Skin epidermis (tissue), 12 donors: ENCODE results near the gene RNF44.
A peak's percentile ranks its signal among the peaks of the same experiment; 100 is the strongest.

ENCODE experiments used
- H3K27ac ChIP-seq, 21 experiments: fragments of 200-600 bp; sonication (generic) in 11 of 21; one replicate each; pipeline ENCODE4 v1.5.0; 2020; ENCODE audit warnings: mild to moderate bottlenecking in 3 of 21, inconsistent platforms in 2 of 21, moderate library complexity in 2 of 21
- H3K4me3 ChIP-seq, 7 experiments: fragments of 200-600 bp; sonication (generic) in 2 of 7; one replicate each; pipeline ENCODE4 v1.5.0; 2020; ENCODE audit warnings: inconsistent platforms in 2 of 7, mild to moderate bottlenecking in 2 of 7, moderate library complexity in 1 of 7

RNF44 gene

DNA sequence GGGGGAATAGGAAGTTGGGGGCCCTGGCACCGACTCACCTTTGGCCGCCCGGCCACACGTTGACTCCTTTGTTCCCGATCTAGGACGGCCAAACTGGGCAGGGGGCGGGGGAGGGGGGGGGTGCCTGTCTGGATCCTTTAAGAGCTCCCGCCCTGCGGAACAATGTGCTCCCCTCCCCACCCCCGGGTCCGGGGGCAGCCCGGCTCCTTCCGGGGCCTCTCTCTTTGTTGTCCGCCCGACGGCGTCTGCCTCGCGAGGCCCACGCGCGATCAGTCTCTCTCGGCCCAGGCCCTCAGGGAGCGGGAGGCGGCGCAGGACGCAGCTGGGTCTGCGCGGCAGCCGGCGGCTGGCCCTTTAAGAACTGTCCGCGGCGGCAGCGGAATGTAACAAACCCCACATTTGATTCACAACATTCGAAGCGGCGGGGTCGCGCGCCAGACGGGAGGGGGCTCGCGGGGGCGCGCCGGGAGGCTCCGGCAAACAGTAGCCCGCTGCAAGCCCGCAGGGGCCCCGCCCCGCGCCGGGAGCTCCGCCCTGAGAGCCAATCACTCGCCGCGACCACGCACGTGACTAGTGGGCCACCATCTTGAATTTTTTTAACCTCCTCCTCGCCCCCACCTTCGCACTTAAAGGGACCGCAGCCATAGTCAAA is at the start of gene RNF44:
RNF44 (minus strand) TSS at position 501 of the 652 bp plus-strand sequence. CDS start 4,930 bp downstream, outside the sequence.
- H3K27ac ChIP-seq = peak within 1 kb of the TSS; percentile 88 to 100 (median 97)

DNA sequence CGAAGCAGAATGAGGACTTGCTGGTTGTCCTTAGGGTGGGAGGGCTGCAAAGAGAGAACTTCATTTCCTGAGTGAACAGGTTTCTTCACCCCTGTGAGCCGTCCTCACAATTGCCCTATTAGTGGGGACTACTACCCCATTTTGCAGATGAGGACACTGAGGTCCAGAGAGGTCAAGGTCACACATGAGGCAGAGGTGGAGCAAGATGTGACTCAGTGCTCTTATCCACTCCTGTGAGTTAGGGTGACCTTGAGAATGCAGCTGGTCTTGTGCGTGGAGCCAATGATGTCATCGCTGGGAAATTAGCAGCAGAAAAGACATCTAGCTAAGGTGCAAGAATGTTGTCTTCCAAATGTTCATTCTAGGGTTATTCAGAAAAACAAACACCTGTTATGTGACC is 45.9 kb upstream of the RNF44 start:
- H3K27ac ChIP-seq = no peak overlapping the region
- no peak overlapping the region for H3K4me3 ChIP-seq

More for the DNA sequence above, at the start of gene RNF44:
- peak within 1 kb of the TSS; percentile 46 to 95 (median 87) for H3K4me3 ChIP-seq

DNA sequence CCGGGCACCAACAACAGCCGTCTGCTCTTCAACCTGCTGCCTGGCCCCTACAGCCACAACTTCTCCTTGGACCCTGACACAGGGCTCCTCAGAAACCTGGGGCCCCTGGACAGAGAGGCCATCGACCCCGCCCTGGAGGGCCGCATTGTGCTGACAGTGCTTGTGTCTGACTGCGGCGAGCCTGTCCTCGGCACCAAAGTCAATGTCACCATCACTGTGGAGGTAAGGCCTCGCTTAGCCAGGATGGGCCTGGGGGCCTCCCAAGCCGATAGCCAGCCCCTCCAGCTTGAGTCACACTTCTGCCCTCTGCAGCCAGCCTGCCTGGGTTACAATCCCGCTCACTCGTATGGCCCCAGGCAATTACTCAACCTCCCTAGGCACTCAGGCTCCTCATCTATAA is 44.2 kb upstream of the RNF44 start:
- Histone ChIP-seq H3K4me3 (no peak overlapping the region), H3K27ac (no peak overlapping the region)

DNA sequence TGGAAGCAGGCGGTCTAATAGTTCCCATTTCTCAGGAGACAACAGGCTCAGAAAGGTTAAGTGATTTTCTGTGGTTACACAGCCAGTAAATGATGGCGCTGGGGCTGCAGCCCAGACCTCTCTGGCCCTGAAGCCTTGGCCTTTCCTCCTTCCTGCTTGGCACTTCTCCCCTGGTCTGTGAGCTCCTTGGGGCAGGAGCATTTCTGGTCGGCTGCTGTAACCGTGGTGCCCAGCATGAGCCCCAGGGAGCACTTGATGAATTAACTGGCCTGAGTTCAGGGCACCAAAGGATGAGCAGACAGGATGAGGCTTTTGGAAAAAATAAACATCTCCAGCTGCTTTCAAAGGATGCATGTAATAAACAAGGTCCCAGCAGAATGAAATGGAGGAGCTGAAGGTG is 42.1 kb upstream of the RNF44 start:
- H3K27ac ChIP-seq = no peak overlapping the region
- H3K4me3 ChIP-seq = no peak overlapping the region

DNA sequence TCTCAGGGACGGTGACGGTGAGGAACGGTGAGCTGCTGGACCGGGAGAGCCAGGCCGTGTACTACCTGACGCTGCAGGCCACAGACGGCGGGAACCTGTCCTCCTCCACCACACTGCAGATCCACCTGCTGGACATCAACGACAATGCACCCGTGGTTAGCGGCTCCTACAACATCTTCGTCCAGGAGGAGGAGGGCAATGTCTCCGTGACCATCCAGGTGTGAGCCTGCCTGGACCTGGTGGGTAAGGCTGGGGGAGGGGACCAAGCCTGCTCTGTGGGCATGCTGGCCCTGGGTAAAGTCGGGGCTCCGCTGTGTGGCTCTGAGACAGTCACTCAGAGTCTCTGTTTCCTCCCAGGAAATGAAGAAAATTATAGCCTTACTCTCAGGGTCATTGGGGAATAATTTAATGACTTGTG is 41.2 kb upstream of the RNF44 start:
- H3K4me3 ChIP-seq = no peak overlapping the region
- H3K27ac ChIP-seq = no peak overlapping the region

DNA sequence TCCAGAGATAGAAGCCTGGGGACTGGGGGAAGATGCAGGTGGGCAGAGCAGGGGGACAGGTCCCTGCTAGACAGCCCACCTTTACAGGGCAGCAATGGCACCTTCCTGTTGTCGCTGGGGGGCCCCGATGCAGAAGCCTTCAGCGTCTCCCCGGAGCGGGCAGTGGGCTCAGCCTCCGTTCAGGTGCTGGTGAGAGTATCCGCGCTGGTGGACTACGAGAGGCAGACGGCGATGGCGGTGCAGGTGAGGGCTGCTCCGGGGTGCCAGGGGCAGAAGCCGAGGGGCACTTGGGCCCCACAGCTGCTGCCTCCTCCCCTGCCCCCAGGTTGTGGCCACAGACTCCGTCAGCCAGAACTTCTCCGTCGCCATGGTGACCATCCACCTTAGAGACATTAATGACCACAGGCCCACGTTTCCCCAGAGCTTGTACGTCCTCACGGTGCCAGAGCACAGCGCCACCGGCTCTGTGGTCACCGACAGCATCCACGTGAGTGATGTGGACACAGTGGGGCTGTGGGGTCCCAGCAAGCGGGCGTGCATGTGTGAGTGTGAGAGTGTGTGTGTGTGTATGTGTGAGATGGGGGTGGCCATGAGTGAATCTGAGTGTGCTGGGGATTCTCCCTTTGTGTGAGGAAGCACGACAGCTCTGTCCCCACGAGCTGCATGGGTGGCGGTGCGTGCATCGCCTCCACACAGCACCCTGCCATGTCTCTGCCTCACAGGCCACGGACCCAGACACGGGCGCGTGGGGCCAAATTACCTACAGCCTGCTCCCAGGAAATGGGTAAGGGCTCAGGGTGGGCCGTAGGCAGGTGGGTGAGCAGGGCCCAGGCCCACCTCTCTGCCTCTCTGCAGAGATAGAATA is 40.3 kb upstream of the RNF44 start:
- Histone ChIP-seq H3K27ac (no peak overlapping the region), H3K4me3 (no peak overlapping the region)

DNA sequence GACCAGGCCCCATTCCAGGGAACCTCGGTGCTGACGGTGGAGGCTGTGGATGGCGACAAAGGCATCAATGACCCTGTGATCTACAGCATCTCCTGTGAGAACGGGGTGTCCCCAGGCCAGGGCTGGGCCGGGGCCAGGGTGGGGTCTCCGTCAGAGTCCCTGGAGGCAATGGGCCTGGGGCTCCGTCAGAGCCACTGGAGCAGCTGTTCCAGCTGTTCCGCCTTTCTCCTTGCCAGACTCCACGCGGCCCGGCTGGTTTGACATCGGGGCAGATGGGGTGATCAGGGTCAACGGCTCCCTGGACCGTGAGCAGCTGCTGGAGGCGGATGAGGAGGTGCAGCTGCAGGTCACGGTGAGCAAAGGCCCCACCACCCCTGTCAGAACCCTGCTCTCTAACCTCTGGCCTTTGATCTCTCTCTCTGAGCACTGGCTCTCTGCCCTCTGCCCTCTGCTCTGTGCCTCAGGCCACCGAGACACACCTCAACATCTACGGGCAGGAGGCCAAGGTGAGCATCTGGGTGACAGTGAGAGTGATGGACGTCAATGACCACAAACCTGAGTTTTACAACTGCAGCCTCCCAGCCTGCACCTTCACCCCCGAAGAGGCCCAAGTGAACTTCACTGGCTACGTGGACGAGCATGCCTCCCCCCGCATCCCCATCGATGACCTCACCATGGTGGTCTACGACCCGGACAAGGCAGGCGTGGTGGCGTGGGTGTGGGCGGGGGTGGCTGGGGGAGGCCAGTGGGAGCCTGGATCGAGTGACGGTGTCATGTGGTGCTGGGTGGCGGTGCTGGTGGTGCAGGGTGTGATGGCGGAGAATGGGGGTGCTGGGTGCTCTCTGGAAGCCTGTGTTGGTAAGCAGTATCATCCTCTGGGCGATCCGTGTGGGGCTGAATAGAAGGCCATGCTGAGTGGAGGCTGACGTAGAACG is 38.6 kb upstream of the RNF44 start:
- Histone ChIP-seq H3K27ac (no peak overlapping the region), H3K4me3 (no peak overlapping the region)

DNA sequence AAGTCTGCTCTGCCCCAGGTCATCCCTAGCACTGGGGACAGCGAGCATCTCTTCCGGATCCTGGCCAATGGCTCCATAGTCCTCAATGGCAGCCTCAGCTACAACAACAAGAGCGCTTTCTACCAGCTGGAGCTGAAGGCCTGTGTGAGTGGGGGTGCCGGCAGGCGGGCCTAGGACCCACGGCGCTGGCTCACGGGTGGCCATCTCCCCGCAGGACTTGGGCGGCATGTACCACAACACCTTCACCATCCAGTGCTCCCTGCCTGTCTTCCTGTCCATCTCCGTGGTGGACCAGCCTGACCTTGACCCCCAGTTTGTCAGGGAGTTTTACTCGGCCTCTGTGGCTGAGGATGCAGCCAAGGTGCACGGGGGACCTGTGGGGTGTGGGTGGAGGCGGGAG is 37.9 kb upstream of the RNF44 start:
- Histone ChIP-seq H3K4me3 (no peak overlapping the region), H3K27ac (no peak overlapping the region)

DNA sequence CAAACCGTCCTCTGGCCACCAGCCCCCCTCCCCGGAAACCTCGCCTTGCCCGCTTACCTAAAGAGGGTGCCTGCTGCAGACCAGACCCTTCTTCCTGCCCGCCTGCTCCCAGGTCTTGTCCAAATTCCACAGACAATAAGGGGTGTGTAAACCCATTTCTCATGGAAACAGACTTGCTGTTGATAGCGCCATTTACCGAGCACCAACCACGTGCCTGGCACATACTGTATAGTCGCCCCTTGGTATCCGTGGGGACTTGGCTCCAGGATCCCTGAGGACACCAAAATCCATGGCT is 37.0 kb upstream of the RNF44 start:
- Histone ChIP-seq H3K4me3 (no peak overlapping the region), H3K27ac (no peak overlapping the region)

DNA sequence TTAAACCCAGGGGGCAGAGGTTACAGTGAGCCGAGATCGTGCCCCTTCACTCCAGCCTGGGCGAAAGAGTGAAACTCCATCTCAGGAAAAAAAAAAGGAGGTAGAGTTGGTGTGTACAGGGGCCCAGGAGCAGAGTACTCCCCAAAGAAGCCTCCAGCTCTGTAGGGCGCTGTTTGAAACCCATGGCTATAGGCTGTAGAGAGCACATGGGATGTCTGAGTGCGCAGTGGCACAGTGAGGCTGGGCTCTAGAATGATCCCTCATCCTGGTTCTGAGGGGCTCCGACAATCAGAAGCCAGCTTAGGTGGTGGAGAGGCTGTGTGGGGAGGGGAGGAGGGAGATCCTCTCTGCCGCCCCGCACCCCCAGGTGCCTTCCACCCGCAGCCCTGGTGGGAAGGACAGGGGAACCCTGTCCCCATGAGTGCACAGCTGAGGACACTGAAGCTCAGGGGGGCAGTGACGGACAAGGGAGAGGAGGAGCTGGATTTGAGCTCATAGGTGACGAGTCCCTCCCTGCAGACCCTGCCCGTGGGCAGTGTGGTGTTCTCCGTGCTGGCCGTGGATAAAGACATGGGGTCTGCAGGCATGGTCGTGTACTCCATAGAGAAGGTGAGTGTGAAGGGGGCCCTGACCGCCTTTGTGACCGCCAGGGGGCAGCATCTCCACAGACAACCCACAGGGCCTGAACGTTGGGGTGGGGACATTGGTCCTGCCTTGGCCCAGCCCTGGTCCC is 36.5 kb upstream of the RNF44 start:
- Histone ChIP-seq H3K4me3 (no peak overlapping the region), H3K27ac (no peak overlapping the region)

DNA sequence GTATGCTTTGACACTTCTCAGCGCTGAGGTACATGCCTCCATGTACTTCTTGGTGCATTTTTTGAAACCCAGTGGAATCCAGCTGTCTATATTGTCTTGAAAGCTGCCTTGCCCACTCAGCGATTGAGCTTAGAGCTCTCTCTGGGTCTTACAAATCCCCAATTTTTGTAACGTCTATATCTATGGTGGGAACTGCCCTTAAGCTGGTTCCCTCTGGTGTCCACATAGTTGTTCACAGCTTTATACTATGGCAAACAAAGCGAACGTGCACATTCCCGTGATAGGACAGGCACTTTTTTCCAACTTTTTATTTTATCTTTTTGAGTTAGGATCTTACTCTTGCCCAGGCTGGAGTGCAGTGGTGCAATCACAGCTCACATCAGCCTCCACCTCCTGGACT is 32.8 kb upstream of the RNF44 start:
- no peak overlapping the region for H3K4me3 ChIP-seq
- no peak overlapping the region for H3K27ac ChIP-seq

DNA sequence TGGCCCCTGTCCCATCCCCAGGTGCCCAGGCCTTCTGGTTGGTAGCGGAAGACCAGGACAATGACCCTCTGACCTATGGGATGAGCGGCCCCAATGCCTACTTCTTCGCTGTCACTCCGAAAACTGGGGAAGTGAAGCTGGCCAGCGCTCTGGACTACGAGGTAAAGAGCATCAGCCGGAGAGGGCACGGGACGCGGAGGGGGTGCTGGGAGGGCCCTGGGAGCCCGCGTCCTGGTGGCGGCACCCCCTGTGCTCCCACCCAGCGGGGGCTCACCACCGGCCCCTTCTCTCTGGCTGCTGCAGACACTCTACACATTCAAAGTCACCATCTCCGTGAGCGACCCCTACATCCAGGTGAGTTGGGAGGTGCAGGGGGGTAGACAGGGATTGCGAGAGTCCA is 31.5 kb upstream of the RNF44 start:
- no peak overlapping the region for H3K4me3 ChIP-seq

DNA sequence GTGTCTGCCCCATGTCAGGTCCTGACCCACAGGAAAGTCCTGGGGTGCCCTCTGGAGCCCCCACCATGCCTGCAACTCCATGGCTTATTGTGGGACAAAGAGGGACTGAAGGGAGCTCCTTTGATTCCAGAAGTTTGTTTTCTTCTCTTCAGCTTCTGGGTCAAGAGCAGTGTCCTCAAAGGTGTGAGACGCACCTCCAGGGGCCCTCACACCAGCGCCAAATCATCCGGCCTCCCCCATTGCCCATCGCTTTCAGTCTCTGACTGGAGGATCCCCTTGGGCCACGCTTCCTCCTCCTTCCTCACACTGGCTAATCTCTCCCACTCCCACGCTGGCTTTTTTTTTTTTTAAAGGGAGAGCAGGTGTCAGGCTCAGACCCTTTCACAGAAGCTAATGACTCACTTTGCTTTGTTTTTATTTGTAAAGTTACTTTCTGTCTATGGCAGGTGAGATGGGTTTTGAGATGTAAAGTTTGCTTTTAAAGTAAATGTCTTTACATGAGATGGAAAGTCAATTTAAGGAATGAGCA is 28.6 kb upstream of the RNF44 start:
- Histone ChIP-seq H3K4me3 (no peak overlapping the region), H3K27ac (no peak overlapping the region)

More for the DNA sequence above, 31.5 kb upstream of the RNF44 start:
- H3K27ac ChIP-seq = no peak overlapping the region

DNA sequence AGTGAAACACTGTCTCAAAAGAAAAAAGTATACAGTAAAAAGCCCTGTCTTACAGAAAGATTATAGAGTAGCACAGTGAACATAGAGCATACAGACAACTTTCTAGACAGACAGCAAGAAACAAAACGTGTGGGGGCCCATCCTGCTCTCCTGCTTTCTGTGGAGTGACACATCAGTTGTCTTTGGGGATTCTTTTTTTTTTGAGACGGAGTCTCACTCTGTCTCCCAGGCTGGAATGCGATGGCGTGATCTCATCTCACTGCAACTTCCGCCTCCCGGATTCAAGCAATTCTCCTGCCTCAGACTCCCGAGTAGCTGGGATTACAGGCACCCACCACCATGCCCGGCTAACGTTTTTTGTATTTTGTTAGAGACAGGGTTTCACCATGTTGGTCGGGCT is 26.8 kb upstream of the RNF44 start:
- H3K27ac ChIP-seq = no peak overlapping the region

DNA sequence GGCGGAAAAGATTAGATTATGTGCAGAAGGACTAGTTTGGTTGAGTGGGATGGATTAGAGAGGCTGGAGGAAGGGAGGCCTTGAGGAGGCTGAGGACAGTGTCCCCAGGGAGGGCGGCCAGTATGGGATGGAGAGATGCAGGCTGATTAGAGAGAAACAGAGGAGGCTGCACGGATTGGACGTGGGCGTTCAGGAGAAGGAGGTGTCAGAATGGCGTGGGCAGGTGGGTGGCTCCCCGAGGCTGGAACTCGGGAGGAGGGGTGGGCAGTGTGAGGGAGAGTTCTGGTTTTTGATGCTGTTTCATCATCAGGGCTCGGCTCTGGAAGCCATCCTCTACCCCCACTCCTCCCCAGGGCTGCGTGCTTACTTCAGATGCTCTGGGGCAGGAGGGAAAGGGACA is 25.0 kb upstream of the RNF44 start:
- no peak overlapping the region for H3K27ac ChIP-seq
- H3K4me3 ChIP-seq = no peak overlapping the region

More for the DNA sequence above, 26.8 kb upstream of the RNF44 start:
- no peak overlapping the region for H3K4me3 ChIP-seq

DNA sequence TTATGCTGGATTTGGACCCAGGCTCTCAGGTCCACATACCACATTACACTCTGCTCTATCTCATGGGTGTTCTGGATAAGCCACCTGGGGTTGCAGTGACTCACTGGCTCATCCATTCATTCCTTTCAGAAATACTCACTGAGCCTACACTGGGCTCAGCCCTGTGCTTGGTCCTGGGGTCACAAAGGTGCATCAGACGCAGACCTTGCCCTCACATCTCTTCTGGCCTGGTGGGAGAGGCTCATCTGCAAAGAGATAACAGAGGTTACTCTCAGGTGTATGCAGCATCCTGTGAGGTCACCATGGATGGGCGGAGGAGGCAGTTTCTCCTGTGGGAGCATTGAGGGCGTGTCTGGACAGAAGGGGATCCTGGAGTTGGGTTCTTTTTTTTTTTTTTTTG is 24.1 kb upstream of the RNF44 start:
- Histone ChIP-seq H3K27ac (no peak overlapping the region), H3K4me3 (no peak overlapping the region)

DNA sequence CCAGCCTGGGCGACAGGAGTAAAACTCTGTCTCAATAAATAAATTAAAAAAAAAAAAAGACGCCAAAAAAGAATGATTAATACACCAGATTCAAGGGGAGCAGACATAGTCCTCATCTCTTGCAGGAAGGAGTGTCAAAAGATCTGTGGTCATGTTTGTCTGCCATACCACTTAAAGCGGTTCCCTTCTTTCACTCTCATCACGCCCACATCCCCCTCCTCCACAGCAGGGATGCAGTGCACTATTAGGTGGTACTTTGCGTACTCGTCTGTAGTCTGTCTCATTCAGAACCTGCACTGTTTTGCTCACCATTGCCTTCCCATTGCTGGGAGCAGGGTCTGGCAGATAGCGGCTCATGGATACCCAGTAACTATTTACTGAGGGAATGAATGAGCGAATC is 23.2 kb upstream of the RNF44 start:
- Histone ChIP-seq H3K27ac (no peak overlapping the region), H3K4me3 (no peak overlapping the region)

DNA sequence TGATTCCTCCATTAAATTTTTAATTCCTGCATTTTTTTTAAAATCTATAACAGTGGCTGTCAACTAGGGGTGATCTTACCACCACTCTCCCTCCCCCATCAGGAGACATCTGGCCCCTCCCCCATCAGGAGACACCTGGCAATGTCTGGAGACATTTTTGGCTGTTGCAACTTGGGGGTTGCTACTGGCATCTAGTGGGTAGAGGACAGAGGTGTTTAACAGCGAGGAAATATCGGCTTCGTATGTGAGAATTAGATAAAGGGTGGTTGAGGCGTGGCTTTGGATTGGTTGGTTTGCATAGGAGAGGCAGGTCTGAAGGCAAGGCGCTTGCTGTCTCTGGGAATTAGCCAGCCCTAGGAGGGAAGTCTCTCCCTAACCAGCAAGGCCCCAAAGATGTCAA is 22.5 kb upstream of the RNF44 start:
- no peak overlapping the region for H3K27ac ChIP-seq
- H3K4me3 ChIP-seq = no peak overlapping the region

DNA sequence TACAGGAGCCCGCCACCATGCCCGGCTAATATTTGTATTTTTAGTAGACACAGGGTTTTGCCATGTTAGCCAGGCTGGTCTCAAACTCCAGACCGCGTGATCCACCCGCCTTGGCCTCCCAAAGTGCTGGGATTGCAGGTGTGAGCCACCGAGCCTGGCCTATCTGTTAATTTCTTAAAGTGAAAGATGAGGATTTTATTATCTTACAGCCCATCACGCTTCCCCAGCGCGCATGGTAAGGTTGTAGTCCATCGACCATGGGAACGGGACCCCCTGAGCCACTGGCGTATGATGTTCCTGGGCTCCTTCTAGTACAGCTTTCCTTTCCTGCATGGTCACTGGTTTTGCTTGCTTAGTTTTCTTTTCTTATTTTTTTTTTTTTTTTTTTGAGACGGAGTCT is 20.6 kb upstream of the RNF44 start:
- Histone ChIP-seq H3K27ac (no peak overlapping the region), H3K4me3 (no peak overlapping the region)
